Endodermal cell (in vitro differentiated cells): ENCODE results near the gene ASZ1. TPM values are rescaled to one million over a fixed set of nuclear protein-coding genes. Genes with fewer than 3 reads are reported as not detected.

Source experiments
- DNase-seq: peaks from one replicate; pipeline ENCODE4 v3.0.0-alpha.2; 2017
- H3K27ac ChIP-seq: 2 replicates; pipeline ENCODE4 v1.5.1; 2013; ENCODE audit warnings: mild to moderate bottlenecking, low read depth, low read length, moderate library complexity
- H3K27me3 ChIP-seq: 2 replicates; pipeline ENCODE4 v1.6.1; 2013; ENCODE audit warnings: mild to moderate bottlenecking, low read length, moderate library complexity; ENCODE audit not compliant: insufficient read depth, control insufficient read depth, poor library complexity, severe bottlenecking
- H3K36me3 ChIP-seq: 2 replicates; pipeline ENCODE4 v1.7.0; 2013; ENCODE audit warnings: mild to moderate bottlenecking, low read length, moderate library complexity; ENCODE audit not compliant: control insufficient read depth, insufficient read depth
- H3K4me1 ChIP-seq: one replicate; pipeline ENCODE4 v1.7.0; 2013; ENCODE audit warnings: low read length; ENCODE audit not compliant: control insufficient read depth, insufficient read depth
- H3K4me3 ChIP-seq: 2 replicates; pipeline ENCODE4 v1.5.1; 2013; ENCODE audit warnings: mild to moderate bottlenecking, low read length, moderate library complexity
- H3K9ac ChIP-seq: 2 replicates; pipeline ENCODE4 v1.6.1; 2013; ENCODE audit warnings: mild to moderate bottlenecking, low read length, moderate library complexity; ENCODE audit not compliant: poor library complexity, severe bottlenecking; ENCODE audit errors: extremely low read depth
- H3K9me3 ChIP-seq: 2 replicates; pipeline ENCODE4 v1.6.1; 2013; ENCODE audit warnings: mild to moderate bottlenecking, low read length, moderate library complexity; ENCODE audit not compliant: control insufficient read depth
- H3K27ac Mint-ChIP-seq: 2 replicates; pipeline ENCODE4 v1.8.0; 2020; ENCODE audit warnings: mixed read lengths
- H3K27me3 Mint-ChIP-seq: 2 replicates; pipeline ENCODE4 v1.8.0; 2021; ENCODE audit warnings: mild to moderate bottlenecking, mixed read lengths; ENCODE audit not compliant: insufficient read depth
- H3K36me3 Mint-ChIP-seq: 2 replicates; pipeline ENCODE4 v1.8.0; 2020; ENCODE audit warnings: low read depth, mixed read lengths
- H3K4me1 Mint-ChIP-seq: 2 replicates; pipeline ENCODE4 v1.8.0; 2020; ENCODE audit warnings: mixed read lengths
- H3K4me3 Mint-ChIP-seq: 2 replicates; pipeline ENCODE4 v1.8.0; 2020; ENCODE audit warnings: mild to moderate bottlenecking, moderate library complexity, mixed read lengths
- H3K9me3 Mint-ChIP-seq: 2 replicates; pipeline ENCODE4 v1.8.0; 2020; ENCODE audit warnings: mild to moderate bottlenecking, mixed read lengths
- WGBS, 2 experiments: methylation state at CpG; one replicate each; pipeline versions ENCODE4 v1.1.5 to v1.1.7; 2013; ENCODE audit warnings: missing lambda C conversion rate in 2 of 2, mixed read lengths in 1 of 2; ENCODE audit not compliant: insufficient coverage in 1 of 2, insufficient read length in 1 of 2; 5-methylcytosine and 5-hydroxymethylcytosine counted together
- total RNA-seq, 2 donors: library from RNA; stranded (reverse); fragmentation: NEBNext Ultra II Directional in 1 of 2; extraction: Animal tissue kit (Norgen Biotek cat#: 25700) in 1 of 2; gene quantifications; 2 replicates in 1 of 2; 3 replicates in 1 of 2; pipeline ENCODE4 v1.2.1, GENCODE V29; 2021
- TF ChIP-seq, protein P1 (sequence below): fragments of 200-600 bp; sonication (generic); conservative IDR thresholded peaks from 2 replicates; pipeline ENCODE4 v1.5.0; 2021; ENCODE audit warnings: antibody characterized with exemption, mild to moderate bottlenecking

ASZ1 gene
- total RNA-seq, 2 donors from 2014 or later = not detected

DNA sequence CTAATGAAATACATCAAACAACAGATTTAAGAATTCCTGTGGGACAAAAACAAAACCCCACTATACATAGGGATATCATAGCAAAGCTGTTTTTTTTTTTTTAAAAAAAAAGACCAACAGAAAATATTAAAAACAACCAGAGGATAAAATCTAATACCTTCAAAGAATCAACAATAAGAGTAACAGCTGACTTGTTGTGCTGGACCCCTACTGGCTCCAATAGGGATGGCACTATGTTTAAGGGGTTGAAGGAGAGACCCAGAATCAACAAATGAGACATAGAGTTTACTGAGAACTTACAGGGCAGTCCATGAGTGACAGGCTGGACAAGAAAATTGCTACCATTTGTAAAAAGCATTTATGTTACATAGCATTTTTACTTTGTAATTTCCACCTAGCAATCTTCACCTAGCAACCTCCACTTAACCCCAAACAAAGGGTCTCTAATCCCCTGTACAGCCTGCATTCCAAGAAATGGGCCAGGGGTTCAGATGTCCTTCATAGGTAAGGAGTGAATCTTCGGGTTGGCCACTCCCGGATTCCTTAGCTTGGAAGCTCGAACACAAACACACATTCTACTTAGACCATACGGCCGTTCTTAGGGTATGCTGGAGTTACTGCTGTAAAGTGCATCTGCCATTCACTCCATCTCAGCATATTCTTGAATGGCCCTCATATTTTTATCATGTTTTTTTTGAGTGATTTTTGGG is 25.8 kb downstream of the ASZ1 start:
- WGBS, 2 experiments = 91 to 100% methylated on average over 3 to 5 of the region's 5 CpGs
- peaks cover 3% of the 10 kb centered on the region for H3K4me1 ChIP-seq
- TF ChIP-seq, protein P1, sequence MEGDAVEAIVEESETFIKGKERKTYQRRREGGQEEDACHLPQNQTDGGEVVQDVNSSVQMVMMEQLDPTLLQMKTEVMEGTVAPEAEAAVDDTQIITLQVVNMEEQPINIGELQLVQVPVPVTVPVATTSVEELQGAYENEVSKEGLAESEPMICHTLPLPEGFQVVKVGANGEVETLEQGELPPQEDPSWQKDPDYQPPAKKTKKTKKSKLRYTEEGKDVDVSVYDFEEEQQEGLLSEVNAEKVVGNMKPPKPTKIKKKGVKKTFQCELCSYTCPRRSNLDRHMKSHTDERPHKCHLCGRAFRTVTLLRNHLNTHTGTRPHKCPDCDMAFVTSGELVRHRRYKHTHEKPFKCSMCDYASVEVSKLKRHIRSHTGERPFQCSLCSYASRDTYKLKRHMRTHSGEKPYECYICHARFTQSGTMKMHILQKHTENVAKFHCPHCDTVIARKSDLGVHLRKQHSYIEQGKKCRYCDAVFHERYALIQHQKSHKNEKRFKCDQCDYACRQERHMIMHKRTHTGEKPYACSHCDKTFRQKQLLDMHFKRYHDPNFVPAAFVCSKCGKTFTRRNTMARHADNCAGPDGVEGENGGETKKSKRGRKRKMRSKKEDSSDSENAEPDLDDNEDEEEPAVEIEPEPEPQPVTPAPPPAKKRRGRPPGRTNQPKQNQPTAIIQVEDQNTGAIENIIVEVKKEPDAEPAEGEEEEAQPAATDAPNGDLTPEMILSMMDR = peak; percentile 78
- Mint-ChIP-seq H3K4me1 (peaks cover 7% of the 10 kb centered on the region), H3K27me3 (no peaks in the 10 kb centered on the region), H3K27ac (no peak overlapping the region), H3K4me3 (no peak overlapping the region), H3K9me3 (no peaks in the 10 kb centered on the region), H3K36me3 (no peaks in the 10 kb centered on the region)
- H3K36me3 ChIP-seq = no peaks in the 10 kb centered on the region
- no peak overlapping the region for H3K27ac ChIP-seq
- no peaks in the 10 kb centered on the region for H3K27me3 ChIP-seq
- H3K4me3 ChIP-seq = no peak overlapping the region
- H3K9me3 ChIP-seq = no peaks in the 10 kb centered on the region
- DNase-seq = no peak
- no peak overlapping the region for H3K9ac ChIP-seq

DNA sequence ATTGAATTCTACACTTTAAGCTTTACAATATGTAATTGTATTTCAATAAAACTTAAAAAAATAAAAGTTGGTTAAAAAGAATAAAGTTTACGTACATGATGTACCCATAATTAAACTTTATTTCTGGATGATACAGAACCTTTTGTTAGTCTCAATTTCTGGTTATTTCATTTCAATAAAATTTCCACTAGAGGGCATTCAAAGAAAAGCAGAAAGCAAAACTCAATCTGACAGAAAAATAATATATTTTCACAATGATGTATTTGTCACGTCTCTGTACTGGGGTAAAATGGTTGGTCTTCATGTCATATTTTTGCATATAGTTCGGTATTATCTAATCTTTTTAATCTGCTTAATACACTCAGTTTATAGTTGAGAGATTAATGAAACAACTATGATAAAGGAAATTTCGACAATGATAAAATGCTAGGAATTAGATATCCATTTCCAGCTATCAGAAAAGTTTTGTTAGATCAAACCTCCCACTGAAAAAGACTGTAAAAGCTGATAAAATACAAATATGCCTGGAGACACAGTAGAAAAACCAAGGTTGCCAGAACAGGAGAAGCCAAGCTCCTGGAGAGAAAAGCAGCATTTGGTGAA is 27.4 kb downstream of the ASZ1 start:
- peaks cover 7% of the 10 kb centered on the region for H3K4me1 Mint-ChIP-seq
- Histone ChIP-seq H3K9ac (no peak overlapping the region), H3K4me1 (peaks cover 3% of the 10 kb centered on the region), H3K4me3 (no peak overlapping the region), H3K27me3 (no peaks in the 10 kb centered on the region), H3K36me3 (no peaks in the 10 kb centered on the region), H3K9me3 (no peaks in the 10 kb centered on the region), H3K27ac (no peak overlapping the region)
- H3K9me3 Mint-ChIP-seq = no peaks in the 10 kb centered on the region
- no peak overlapping the region for H3K27ac Mint-ChIP-seq
- H3K27me3 Mint-ChIP-seq = no peaks in the 10 kb centered on the region
- 86% methylated on average over 2 of the region's 4 CpGs; no CpG with 5 or more reads in 1 of the 2 experiments for WGBS, 2 experiments
- no peak for DNase-seq
- H3K36me3 Mint-ChIP-seq = no peaks in the 10 kb centered on the region
- TF ChIP-seq, protein P1 = peak; percentile 69
- H3K4me3 Mint-ChIP-seq = no peak overlapping the region

DNA sequence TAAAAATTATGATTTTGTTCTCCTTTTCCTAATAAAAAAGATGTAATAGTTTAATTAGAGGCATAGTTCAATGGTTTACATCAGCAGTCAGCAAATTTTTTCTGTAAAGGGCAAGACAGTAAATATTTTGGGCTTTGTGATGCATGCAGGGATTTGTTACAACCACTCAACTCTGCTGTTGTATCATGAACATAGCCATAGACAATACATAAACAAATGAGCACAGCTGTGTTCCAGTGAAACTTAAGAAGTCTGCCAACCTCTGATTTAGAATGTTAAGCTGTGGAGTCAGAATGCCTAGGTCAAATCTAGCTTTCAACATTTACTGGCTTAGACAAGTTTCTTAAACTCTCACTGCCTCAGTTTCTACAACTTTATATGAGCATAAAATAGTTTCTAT is 31.6 kb downstream of the ASZ1 start:
- no peaks in the 10 kb centered on the region for H3K27me3 Mint-ChIP-seq
- no peaks in the 10 kb centered on the region for H3K36me3 ChIP-seq
- no peak overlapping the region for H3K9ac ChIP-seq
- peaks cover 7% of the 10 kb centered on the region for H3K4me1 Mint-ChIP-seq
- TF ChIP-seq, protein P1 = no peak
- no peak overlapping the region for H3K4me3 ChIP-seq
- no peaks in the 10 kb centered on the region for H3K9me3 ChIP-seq
- no peak overlapping the region for H3K27ac Mint-ChIP-seq
- no peaks in the 10 kb centered on the region for H3K36me3 Mint-ChIP-seq
- no peaks in the 10 kb centered on the region for H3K9me3 Mint-ChIP-seq
- no peaks in the 10 kb centered on the region for H3K27me3 ChIP-seq
- H3K4me3 Mint-ChIP-seq = no peak overlapping the region
- H3K4me1 ChIP-seq = peaks cover 2% of the 10 kb centered on the region
- no peak for DNase-seq
- no peak overlapping the region for H3K27ac ChIP-seq
